K562 (cell line): ENCODE data around the gene SOX12. TPM values are rescaled to one million over a fixed set of nuclear protein-coding genes. Genes with fewer than 3 reads are reported as not detected.
A peak's percentile ranks its signal among the peaks of the same experiment; 100 is the strongest.

Source experiments
- CHCHD3 ChIP-seq: fragments of 250-450 bp; sonication (Bioruptor Pico); IDR thresholded peaks from 2 replicates; pipeline ENCODE4 v2.1.2; 2022; ENCODE audit warnings: mild to moderate bottlenecking
- HCFC1 ChIP-seq: IDR thresholded peaks from 2 replicates; pipeline ENCODE4 v1.6.1; 2012; ENCODE audit warnings: low read depth, low read length, improper control_type of control experiment
- HDAC6 ChIP-seq: IDR thresholded peaks from 2 replicates; pipeline ENCODE4 v1.6.1; 2012; ENCODE audit warnings: low read depth, mild to moderate bottlenecking, control low read depth, inconsistent platforms, low read length, moderate library complexity
- HEY1 ChIP-seq: fragments of 250-450 bp; sonication (Bioruptor Pico); IDR thresholded peaks from 2 replicates; pipeline ENCODE4 v1.5.0; 2020; ENCODE audit warnings: mild to moderate bottlenecking, moderate library complexity, borderline replicate concordance
- IRF2 ChIP-seq: sonication (generic); formaldehyde crosslinking; IDR thresholded peaks from 2 replicates; pipeline ENCODE4 v1.8.1; 2022; ENCODE audit warnings: mild to moderate bottlenecking, missing genetic modification reagents
- KDM4B ChIP-seq, 2 experiments: fragments of 450-650 bp in 1 of 2; sonication (generic) in 1 of 2; IDR thresholded peaks; 2 replicates each; pipeline ENCODE4 v1.6.1; 2016 to 2017; ENCODE audit warnings: borderline replicate concordance in 2 of 2, antibody characterized with exemption in 1 of 2, low read depth in 1 of 2, mild to moderate bottlenecking in 1 of 2
- KLF16 ChIP-seq: IDR thresholded peaks from 2 replicates; pipeline ENCODE4 v1.6.1; 2016; ENCODE audit warnings: antibody characterized with exemption
- LARP7 ChIP-seq: fragments of 450-650 bp; IDR thresholded peaks from 2 replicates; pipeline ENCODE4 v1.6.1; 2016
- NCOA6 ChIP-seq: fragments of 450-650 bp; IDR thresholded peaks from 2 replicates; pipeline ENCODE4 v1.6.1; 2017; ENCODE audit warnings: mild to moderate bottlenecking
- NELFE ChIP-seq: IDR thresholded peaks from 2 replicates; pipeline ENCODE4 v1.6.1; 2011; ENCODE audit warnings: mild to moderate bottlenecking; ENCODE audit not compliant: insufficient read depth, insufficient read length
- PHB ChIP-seq: fragments of 250-450 bp; sonication (Bioruptor Pico); IDR thresholded peaks from 2 replicates; pipeline ENCODE4 v1.5.0; 2021
- POLR2B ChIP-seq: fragments of 450-650 bp; IDR thresholded peaks from 2 replicates; pipeline ENCODE4 v1.6.1; 2018; ENCODE audit warnings: low read depth; ENCODE audit not compliant: partially characterized antibody
- PRMT5 ChIP-seq: sonication (generic); formaldehyde crosslinking; IDR thresholded peaks from 2 replicates; pipeline ENCODE4 v1.5.0; 2020; ENCODE audit warnings: missing genetic modification reagents
- RFX7 ChIP-seq: fragments of 250-450 bp; sonication (Bioruptor Pico); IDR thresholded peaks from 2 replicates; pipeline ENCODE4 v1.5.1; 2021; ENCODE audit warnings: mild to moderate bottlenecking
- RUNX1 ChIP-seq: sonication (generic); IDR thresholded peaks from 2 replicates; pipeline ENCODE4 v1.6.1; 2016; ENCODE audit warnings: antibody characterized with exemption, low read depth
- SIN3B ChIP-seq: fragments of 450-650 bp; IDR thresholded peaks from 2 replicates; pipeline ENCODE4 v1.6.1; 2017; ENCODE audit warnings: low read depth, mild to moderate bottlenecking, moderate library complexity
- SLC30A9 ChIP-seq: fragments of 250-450 bp; sonication (Bioruptor Pico); IDR thresholded peaks from 2 replicates; pipeline ENCODE4 v1.8.0; 2022; ENCODE audit warnings: mild to moderate bottlenecking, moderate library complexity
- SRSF1 ChIP-seq: fragments of 200-400 bp; formaldehyde crosslinking; IDR thresholded peaks from 2 replicates; pipeline ENCODE4 v1.6.1; 2017; ENCODE audit warnings: mild to moderate bottlenecking, low read depth, low read length, moderate library complexity
- TAF15 ChIP-seq: fragments of 200-400 bp; formaldehyde crosslinking; IDR thresholded peaks from 2 replicates; pipeline ENCODE4 v1.6.1; 2017; ENCODE audit warnings: mild to moderate bottlenecking, low read depth, low read length, moderate library complexity
- TCF7L2 ChIP-seq: fragments of 150-350 bp; IDR thresholded peaks from 2 replicates; pipeline ENCODE4 v1.6.1; 2016; ENCODE audit warnings: low read depth, mild to moderate bottlenecking, low read length, moderate library complexity
- ZNF57 ChIP-seq: fragments of 450-650 bp; formaldehyde crosslinking; IDR thresholded peaks from 2 replicates; pipeline ENCODE4 v1.4.0; 2020; ENCODE audit warnings: mild to moderate bottlenecking, moderate library complexity
- polyA plus RNA-seq, 8 experiments: library from polyadenylated mRNA; depleted of rRNA in 4 of 8; stranded (reverse) in 5 of 8; unstranded in 3 of 8; fragments of >200 nt; fragmentation: Nextera tagmentation in 2 of 8; fragmentation: Illumina TruSeq in 1 of 8; extraction: Ambion mirVana in 2 of 8; extraction: Trizol in 1 of 8; gene quantifications; 2 replicates each; pipeline versions ENCODE4 v1.2.1 to v1.2.3, GENCODE V29; 2011 to 2014; ENCODE audit warnings: inconsistent platforms in 1 of 8, missing spikeins in 1 of 8
- total RNA-seq, 7 experiments: library from RNA; depleted of rRNA in 6 of 7; stranded (reverse); fragments of >200 nt in 6 of 7; fragmentation: Illumina TruSeq in 2 of 7; extraction: Trizol in 2 of 7; gene quantifications; 2 replicates each; pipeline versions ENCODE4 v1.2.1 to v1.2.3, GENCODE V29; 2011 to 2021; ENCODE audit warnings: low replicate concordance in 1 of 7
- TF ChIP-seq, protein P1 (sequence below): fragments of 450-650 bp; IDR thresholded peaks from 2 replicates; pipeline ENCODE4 v1.7.1; 2018; ENCODE audit warnings: mild to moderate bottlenecking, low read depth; ENCODE audit not compliant: partially characterized antibody
- TF ChIP-seq, protein P2 (sequence below): IDR thresholded peaks from 2 replicates; pipeline ENCODE4 v1.6.1; 2011; ENCODE audit warnings: borderline replicate concordance, low read depth, mild to moderate bottlenecking, moderate library complexity, low read length; ENCODE audit not compliant: insufficient read depth, poor library complexity, severe bottlenecking
- TF ChIP-seq, protein P3 (sequence below): fragments of 450-650 bp; formaldehyde crosslinking; IDR thresholded peaks from 2 replicates; pipeline ENCODE4 v1.4.0; 2022; ENCODE audit warnings: mild to moderate bottlenecking, moderate library complexity
- TF ChIP-seq, protein P4 (sequence below): fragments of 250-450 bp; sonication (Bioruptor Pico); IDR thresholded peaks from 2 replicates; pipeline ENCODE4 v1.8.0; 2021; ENCODE audit warnings: moderate library complexity, mild to moderate bottlenecking, inconsistent platforms

Gene SOX12
- total and polyA plus RNA-seq, 9 of the 15 experiments (the other 6 are each of a cell fraction or from before 2014, with no cell fraction given): 0.42 to 26.3 (median 2.6) TPM

DNA sequence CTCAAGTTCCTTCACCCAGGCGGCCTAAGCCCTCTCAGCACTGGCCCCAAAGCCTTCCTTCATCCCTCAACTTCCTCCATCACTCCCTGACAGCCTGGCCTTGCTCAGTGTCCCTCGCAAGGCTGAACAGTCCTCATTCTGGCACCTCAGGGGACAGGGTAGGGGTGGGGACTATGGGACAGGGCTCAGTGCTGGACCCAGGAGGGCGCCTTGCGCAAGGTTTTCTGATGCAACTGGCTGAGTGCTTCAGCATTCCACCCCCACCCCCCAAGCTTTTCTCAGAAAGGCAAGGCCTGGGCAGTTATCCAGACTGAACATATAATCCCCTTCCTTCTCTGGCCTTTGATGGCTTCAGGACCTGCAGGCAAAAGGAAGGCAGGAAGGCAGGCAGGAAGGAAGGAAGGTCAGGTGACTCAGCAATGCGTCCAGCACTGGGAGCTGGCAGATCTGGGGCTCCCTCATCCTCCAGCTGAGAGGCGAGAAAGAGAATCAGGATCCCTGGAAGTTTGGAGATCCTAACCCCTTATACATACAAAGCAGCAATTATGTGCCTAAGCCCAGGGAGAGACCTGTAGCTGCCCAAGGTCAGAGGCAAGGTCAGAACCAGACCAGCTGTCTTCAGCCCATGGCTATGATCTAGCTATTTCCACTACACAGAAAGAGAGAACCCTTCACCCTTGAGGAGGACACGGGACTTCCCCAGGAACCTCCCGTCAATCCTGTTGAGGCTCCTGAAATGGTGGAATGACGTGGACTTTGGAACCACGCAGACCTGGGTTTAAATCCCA lies 46.6 kb downstream of the SOX12 start (continued):
- TF ChIP-seq HDAC6: no peak
- no peak for TF ChIP-seq TAF15
- TF ChIP-seq KDM4B (IDR thresholded peaks at IDR 0.05; ENCODE audit: borderline replicate concordance in 2 of 2, low read depth in 1 of 2): peak in 1 of 2 experiments; percentile 64; a peak in 1 of 4 replicates
- no peak for TF ChIP-seq RFX7 (CRISPR knock-in tag)
- TF ChIP-seq, protein P1, sequence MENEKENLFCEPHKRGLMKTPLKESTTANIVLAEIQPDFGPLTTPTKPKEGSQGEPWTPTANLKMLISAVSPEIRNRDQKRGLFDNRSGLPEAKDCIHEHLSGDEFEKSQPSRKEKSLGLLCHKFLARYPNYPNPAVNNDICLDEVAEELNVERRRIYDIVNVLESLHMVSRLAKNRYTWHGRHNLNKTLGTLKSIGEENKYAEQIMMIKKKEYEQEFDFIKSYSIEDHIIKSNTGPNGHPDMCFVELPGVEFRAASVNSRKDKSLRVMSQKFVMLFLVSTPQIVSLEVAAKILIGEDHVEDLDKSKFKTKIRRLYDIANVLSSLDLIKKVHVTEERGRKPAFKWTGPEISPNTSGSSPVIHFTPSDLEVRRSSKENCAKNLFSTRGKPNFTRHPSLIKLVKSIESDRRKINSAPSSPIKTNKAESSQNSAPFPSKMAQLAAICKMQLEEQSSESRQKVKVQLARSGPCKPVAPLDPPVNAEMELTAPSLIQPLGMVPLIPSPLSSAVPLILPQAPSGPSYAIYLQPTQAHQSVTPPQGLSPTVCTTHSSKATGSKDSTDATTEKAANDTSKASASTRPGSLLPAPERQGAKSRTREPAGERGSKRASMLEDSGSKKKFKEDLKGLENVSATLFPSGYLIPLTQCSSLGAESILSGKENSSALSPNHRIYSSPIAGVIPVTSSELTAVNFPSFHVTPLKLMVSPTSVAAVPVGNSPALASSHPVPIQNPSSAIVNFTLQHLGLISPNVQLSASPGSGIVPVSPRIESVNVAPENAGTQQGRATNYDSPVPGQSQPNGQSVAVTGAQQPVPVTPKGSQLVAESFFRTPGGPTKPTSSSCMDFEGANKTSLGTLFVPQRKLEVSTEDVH: peak; percentile 49
- TF ChIP-seq ZNF57 (CRISPR knock-in tag): no peak
- TF ChIP-seq PHB (CRISPR knock-in tag): no peak
- TF ChIP-seq SRSF1: no peak
- no peak for TF ChIP-seq IRF2 (CRISPR knock-in tag)
- TF ChIP-seq CHCHD3 (CRISPR knock-in tag): no peak
- no peak for TF ChIP-seq NELFE
- TF ChIP-seq POLR2B: peak; percentile 68
- TF ChIP-seq SIN3B: no peak
- TF ChIP-seq, protein P2, sequence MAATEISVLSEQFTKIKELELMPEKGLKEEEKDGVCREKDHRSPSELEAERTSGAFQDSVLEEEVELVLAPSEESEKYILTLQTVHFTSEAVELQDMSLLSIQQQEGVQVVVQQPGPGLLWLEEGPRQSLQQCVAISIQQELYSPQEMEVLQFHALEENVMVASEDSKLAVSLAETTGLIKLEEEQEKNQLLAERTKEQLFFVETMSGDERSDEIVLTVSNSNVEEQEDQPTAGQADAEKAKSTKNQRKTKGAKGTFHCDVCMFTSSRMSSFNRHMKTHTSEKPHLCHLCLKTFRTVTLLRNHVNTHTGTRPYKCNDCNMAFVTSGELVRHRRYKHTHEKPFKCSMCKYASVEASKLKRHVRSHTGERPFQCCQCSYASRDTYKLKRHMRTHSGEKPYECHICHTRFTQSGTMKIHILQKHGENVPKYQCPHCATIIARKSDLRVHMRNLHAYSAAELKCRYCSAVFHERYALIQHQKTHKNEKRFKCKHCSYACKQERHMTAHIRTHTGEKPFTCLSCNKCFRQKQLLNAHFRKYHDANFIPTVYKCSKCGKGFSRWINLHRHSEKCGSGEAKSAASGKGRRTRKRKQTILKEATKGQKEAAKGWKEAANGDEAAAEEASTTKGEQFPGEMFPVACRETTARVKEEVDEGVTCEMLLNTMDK: no peak
- TF ChIP-seq HCFC1: peak; percentile 46
- TF ChIP-seq HEY1 (CRISPR knock-in tag): no peak
- TF ChIP-seq NCOA6: no peak
- TF ChIP-seq, protein P3, sequence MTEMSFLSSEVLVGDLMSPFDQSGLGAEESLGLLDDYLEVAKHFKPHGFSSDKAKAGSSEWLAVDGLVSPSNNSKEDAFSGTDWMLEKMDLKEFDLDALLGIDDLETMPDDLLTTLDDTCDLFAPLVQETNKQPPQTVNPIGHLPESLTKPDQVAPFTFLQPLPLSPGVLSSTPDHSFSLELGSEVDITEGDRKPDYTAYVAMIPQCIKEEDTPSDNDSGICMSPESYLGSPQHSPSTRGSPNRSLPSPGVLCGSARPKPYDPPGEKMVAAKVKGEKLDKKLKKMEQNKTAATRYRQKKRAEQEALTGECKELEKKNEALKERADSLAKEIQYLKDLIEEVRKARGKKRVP (CRISPR knock-in tag): peak; percentile 99
- no peak for TF ChIP-seq PRMT5 (CRISPR knock-in tag)
- no peak for TF ChIP-seq KLF16
- no peak for TF ChIP-seq TCF7L2
- no peak for TF ChIP-seq RUNX1
- TF ChIP-seq, protein P4, sequence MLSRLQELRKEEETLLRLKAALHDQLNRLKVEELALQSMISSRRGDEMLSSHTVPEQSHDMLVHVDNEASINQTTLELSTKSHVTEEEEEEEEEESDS (CRISPR knock-in tag): no peak
- no peak for TF ChIP-seq LARP7
- TF ChIP-seq SLC30A9 (CRISPR knock-in tag): no peak
